A549 (cell line): ENCODE results near the gene HNRNPLL. TPM values are rescaled to one million over a fixed set of nuclear protein-coding genes. Genes with fewer than 3 reads are reported as not detected.
"Not testable (repeated sequence)": the region's sequence is repeated elsewhere in the genome, so short reads cannot be mapped to it uniquely, and the experiment has no call there.

Experiments
- ATAC-seq, 2 experiments: fragments of 200-7000 bp in 1 of 2; fragments of >200 bp in 1 of 2; cut with Nextera tagmentation in 1 of 2; cut with Tn5 transposase in 1 of 2; 3 replicates each; pipeline versions ENCODE4 v1.8.0 to v1.9.1; 2018 to 2020; ENCODE audit warnings: mild to moderate bottlenecking in 1 of 2, moderate library complexity in 1 of 2
- CTCF ChIA-PET: fragments of 300-600 bp; sonication (Branson Sonifier 250); formaldehyde crosslinking; extraction: SDS; loops from one replicate; lab custom pipeline; 2021; ENCODE audit warnings: antibody characterized with exemption, inconsistent platforms; lab: Yijun Ruan, JAX
- POLR2A ChIA-PET: fragments of 350-600 bp; formaldehyde crosslinking; extraction: SDS; loops from one replicate; lab custom pipeline; 2021; ENCODE audit warnings: antibody characterized with exemption, inconsistent platforms; lab: Yijun Ruan, JAX
- DNase-seq, 2 experiments: peaks; one replicate each; pipeline versions ENCODE4 v3.0.0 to v3.0.0-alpha.2; 2011 to 2016; ENCODE audit warnings: low read depth in 1 of 2, low spot score in 1 of 2
- FAIRE-seq: peaks from 2 replicates; lab custom pipeline; 2011; peaks lifted over from hg19 to GRCh38; lab: Jason Lieb, UNC
- H3K27ac ChIP-seq, 2 experiments: fragments of >200 bp; sonication (Bioruptor Twin); formaldehyde crosslinking; 3 replicates each; pipeline ENCODE4 v1.5.1; 2016 to 2017
- H3K4me1 ChIP-seq: fragments of >200 bp; sonication (Bioruptor Twin); formaldehyde crosslinking; 3 replicates; pipeline ENCODE4 v1.6.1; 2016
- H3K4me2 ChIP-seq: fragments of >200 bp; sonication (Bioruptor Twin); formaldehyde crosslinking; 3 replicates; pipeline ENCODE4 v1.6.1; 2016
- H3K4me3 ChIP-seq: fragments of >200 bp; sonication (Bioruptor Twin); formaldehyde crosslinking; 3 replicates; pipeline ENCODE4 v1.5.1; 2016
- H3K9me3 ChIP-seq: fragments of >200 bp; sonication (Bioruptor Twin); formaldehyde crosslinking; 3 replicates; pipeline ENCODE4 v1.6.1; 2016
- ATOH8 ChIP-seq: fragments of 250-450 bp; sonication (Bioruptor Pico); IDR thresholded peaks from 2 replicates; pipeline ENCODE4 v1.5.0; 2020; ENCODE audit warnings: low read depth, mild to moderate bottlenecking, moderate library complexity
- CHD4 ChIP-seq: fragments of 200-600 bp; sonication (generic); IDR thresholded peaks from 2 replicates; pipeline ENCODE4 v1.6.1; 2016; ENCODE audit warnings: antibody characterized with exemption, mild to moderate bottlenecking, borderline replicate concordance
- CTCF ChIP-seq: fragments of >200 bp; sonication (Bioruptor Twin); formaldehyde crosslinking; IDR thresholded peaks from 3 replicates; pipeline ENCODE4 v1.5.1; 2016
- EP300 ChIP-seq, 2 experiments: fragments of >200 bp; sonication (Bioruptor Twin); formaldehyde crosslinking; IDR thresholded peaks; 2 replicates in 1 of 2; 3 replicates in 1 of 2; pipeline ENCODE4 v1.6.1; 2016 to 2017
- FOSB ChIP-seq: fragments of 250-450 bp; sonication (Bioruptor Pico); IDR thresholded peaks from 2 replicates; pipeline ENCODE4 v1.5.0; 2020; ENCODE audit warnings: mild to moderate bottlenecking, moderate library complexity
- FOSL2 ChIP-seq, 2 experiments: fragments of 450-650 bp in 1 of 2; fragments of >200 bp in 1 of 2; sonication (Bioruptor Twin) in 1 of 2; formaldehyde crosslinking; IDR thresholded peaks; 2 replicates each; pipeline versions ENCODE4 v1.5.0 to v1.6.1; 2016 to 2020; ENCODE audit warnings: mild to moderate bottlenecking in 1 of 2, moderate library complexity in 1 of 2
- JUN ChIP-seq, 2 experiments: fragments of >200 bp; sonication (Bioruptor Twin); formaldehyde crosslinking; IDR thresholded peaks; 2 replicates in 1 of 2; 3 replicates in 1 of 2; pipeline ENCODE4 v1.6.1; 2016 to 2017
- NPAS2 ChIP-seq: fragments of 250-450 bp; sonication (Bioruptor Pico); IDR thresholded peaks from 2 replicates; pipeline ENCODE4 v1.8.0; 2022; ENCODE audit warnings: mild to moderate bottlenecking, moderate library complexity, borderline replicate concordance
- PHF8 ChIP-seq: fragments of 200-600 bp; sonication (generic); IDR thresholded peaks from 2 replicates; pipeline ENCODE4 v1.6.1; 2016; ENCODE audit warnings: low read depth, mild to moderate bottlenecking, antibody characterized with exemption, moderate library complexity, borderline replicate concordance
- RARB ChIP-seq: fragments of 250-450 bp; sonication (Bioruptor Pico); IDR thresholded peaks from 2 replicates; pipeline ENCODE4 v1.8.0; 2021; ENCODE audit warnings: mild to moderate bottlenecking, moderate library complexity
- RNF2 ChIP-seq: fragments of 200-600 bp; sonication (generic); IDR thresholded peaks from 2 replicates; pipeline ENCODE4 v1.6.1; 2016; ENCODE audit warnings: low read depth, mild to moderate bottlenecking, antibody characterized with exemption, moderate library complexity, borderline replicate concordance
- SMC3 ChIP-seq: fragments of >200 bp; sonication (Bioruptor Twin); formaldehyde crosslinking; IDR thresholded peaks from 3 replicates; pipeline ENCODE4 v1.6.1; 2018; ENCODE audit warnings: inconsistent platforms
- ZSCAN20 ChIP-seq: fragments of 250-450 bp; sonication (Bioruptor Pico); IDR thresholded peaks from 2 replicates; pipeline ENCODE4 v1.8.0; 2022; ENCODE audit warnings: mild to moderate bottlenecking, moderate library complexity
- WGBS: methylation state at CpG from one replicate; pipeline ENCODE4 v1.1.6; 2017; ENCODE audit errors: missing lambda C conversion rate; 5-methylcytosine and 5-hydroxymethylcytosine counted together
- polyA plus RNA-seq, 4 experiments: library from polyadenylated mRNA; depleted of rRNA in 3 of 4; stranded (reverse); fragments of >200 nt; fragmentation: RNase III in 1 of 4; extraction: RNeasy Plus Mini Kit Qiagen cat#74134 plus additional on column Dnase treatment in 1 of 4; gene quantifications; 2 replicates in 3 of 4; 3 replicates in 1 of 4; pipeline ENCODE4 v1.2.3, GENCODE V29; 2011 to 2017
- TF ChIP-seq, protein P1 (sequence below): IDR thresholded peaks from 2 replicates; pipeline ENCODE4 v1.6.1; 2012; ENCODE audit warnings: low read depth, borderline replicate concordance

The HNRNPLL gene
- polyA plus RNA-seq, 2 of the 4 experiments (the other 2 are of a cell fraction) = 39.0 to 73.8 TPM

GRCh38 chr2:38610851-38611801, 8.4 kb upstream of the HNRNPLL start (continued):
- TF ChIP-seq ATOH8 (CRISPR knock-in tag) (no peak), RARB (CRISPR knock-in tag) (no peak)
- TF ChIP-seq, protein P1, sequence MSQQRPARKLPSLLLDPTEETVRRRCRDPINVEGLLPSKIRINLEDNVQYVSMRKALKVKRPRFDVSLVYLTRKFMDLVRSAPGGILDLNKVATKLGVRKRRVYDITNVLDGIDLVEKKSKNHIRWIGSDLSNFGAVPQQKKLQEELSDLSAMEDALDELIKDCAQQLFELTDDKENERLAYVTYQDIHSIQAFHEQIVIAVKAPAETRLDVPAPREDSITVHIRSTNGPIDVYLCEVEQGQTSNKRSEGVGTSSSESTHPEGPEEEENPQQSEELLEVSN = no peak

GRCh38 chr2:38609246-38609645, 6.5 kb upstream of the HNRNPLL start:
- not testable (repeated sequence) for H3K4me2 ChIP-seq, H3K27ac ChIP-seq, H3K9me3 ChIP-seq, H3K4me3 ChIP-seq, ATAC-seq, DNase-seq, FAIRE-seq, H3K4me1 ChIP-seq
- WGBS = 67% methylated on average over 2 of the region's 2 CpGs
- POLR2A ChIA-PET = interaction anchor here (0.7 kb wide), 1 partner anchor 141 kb away, joined by 4 read pairs; no protein-coding TSS in a partner anchor
- CTCF ChIA-PET = interaction anchor here (1.3 to 1.5 kb wide), 2 partner anchors 57 to 125 kb away, joined by 3 to 4 read pairs; no protein-coding TSS in a partner anchor

DNA sequence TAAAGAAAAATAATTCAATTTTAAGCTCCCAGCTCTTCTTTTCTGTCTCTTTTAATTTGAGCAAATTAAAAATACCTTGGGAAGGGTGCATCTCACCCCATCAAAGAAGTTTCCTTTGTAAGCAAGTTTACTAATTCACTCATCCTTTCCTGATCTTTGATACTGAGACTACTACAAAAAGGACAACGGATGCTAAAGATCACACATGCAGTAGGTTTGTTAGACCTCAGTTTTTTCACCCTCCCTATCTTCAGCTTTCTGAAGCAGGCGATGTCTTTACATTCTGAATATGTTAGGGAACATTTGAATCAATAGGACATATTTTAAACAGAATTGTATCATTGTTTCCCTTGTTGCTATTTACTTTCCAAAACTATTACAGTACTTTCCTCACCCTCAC, 6.0 kb upstream of the HNRNPLL start:
- peaks cover 7% of the 10 kb centered on the region for H3K4me1 ChIP-seq
- H3K9me3 ChIP-seq = no peaks in the 10 kb centered on the region
- no peak for TF ChIP-seq SMC3
- TF ChIP-seq RNF2 = no peak
- TF ChIP-seq JUN (IDR thresholded peaks at IDR 0.05) = no peak
- TF ChIP-seq NPAS2 (CRISPR knock-in tag) = no peak
- TF ChIP-seq EP300 (IDR thresholded peaks at IDR 0.05) = no peak
- TF ChIP-seq FOSB (CRISPR knock-in tag) = no peak
- no peak for TF ChIP-seq FOSL2 (IDR thresholded peaks at IDR 0.05)
- TF ChIP-seq FOSL2 (CRISPR knock-in tag; IDR thresholded peaks at IDR 0.05) = no peak
- no peak for TF ChIP-seq PHF8
- no peak for TF ChIP-seq ZSCAN20 (CRISPR knock-in tag)
- TF ChIP-seq CTCF = no peak
- no peak for TF ChIP-seq CHD4
- ChIA-PET POLR2A (interaction anchor here (0.7 kb wide), 1 partner anchor 142 kb away, joined by 4 read pairs; no protein-coding TSS in a partner anchor), CTCF (interaction anchor here (0.7 to 1.3 kb wide), 2 partner anchors 125 to 1190 kb away, joined by 3 read pairs; no protein-coding TSS in a partner anchor)
- H3K27ac ChIP-seq = no peak overlapping the region
- no peak overlapping the region for H3K4me2 ChIP-seq
- ATAC-seq (no peak), DNase-seq (no peak), FAIRE-seq (no peak)
- WGBS = 91% methylated on average over 2 of the region's 2 CpGs
- no peak overlapping the region for H3K4me3 ChIP-seq
